ENCODE measurements around the gene ZNF723.
"Not testable (repeated sequence)": the region's sequence is repeated elsewhere in the genome, so short reads cannot be mapped to it uniquely, and the experiment has no call there.

Gene ZNF723

GRCh38 chr19:22832031-22832762 lies at the start of gene ZNF723:
Gene ZNF723, plus strand, starts transcription at chr19:22832291. Its CDS starts 89 bp downstream, at chr19:22832380.
- DNase-seq: no peak

DNA sequence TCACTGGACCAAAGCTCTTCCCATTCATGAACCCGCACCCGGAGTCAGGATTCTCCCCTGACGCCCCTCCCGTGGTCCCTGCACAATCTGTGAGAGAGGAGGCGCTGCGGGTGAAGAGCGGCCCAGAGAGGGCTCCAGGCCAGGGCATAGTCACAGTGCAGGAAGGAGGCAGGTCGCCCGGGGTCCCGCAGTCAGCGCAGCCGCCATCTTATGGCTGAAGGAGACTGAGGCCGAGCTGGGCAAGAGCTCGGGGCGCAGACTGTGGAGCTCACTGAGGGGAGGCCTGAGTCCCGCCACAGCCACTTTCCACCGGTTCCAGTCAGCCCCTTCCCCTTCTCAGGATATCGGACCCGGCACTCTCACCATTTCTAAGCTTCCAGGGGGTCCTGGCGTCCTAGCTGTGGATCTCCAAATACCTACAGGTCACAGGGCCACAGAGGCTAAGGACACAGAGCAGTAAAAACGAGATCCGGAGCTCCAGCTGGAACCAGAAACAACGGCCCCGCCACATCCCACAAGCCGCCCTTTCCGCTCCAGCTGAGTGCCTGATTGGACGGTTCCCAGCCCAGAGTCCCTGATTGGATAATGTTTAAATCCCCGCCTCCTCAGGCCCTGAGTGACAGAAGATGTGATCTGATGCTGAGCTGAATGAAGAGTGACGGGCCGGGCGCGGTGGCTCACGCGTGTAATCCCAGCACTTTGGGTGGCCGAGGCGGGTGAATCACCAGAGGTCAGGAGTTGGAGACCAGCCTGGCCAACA lies 48.3 kb upstream of the ZNF723 start, which contains the start of gene ZNF99:
Gene ZNF99 (minus strand): TSS at position 501 of the 760 bp plus-strand sequence. CDS start 135 bp downstream, at position 366.
- no peak for DNase-seq

- DNase-seq: not testable (repeated sequence)
These were observed 39.2 kb upstream of the ZNF723 start for GRCh38 chr19:22792863-22793262.

GRCh38 chr19:22797040-22797439 lies 35.1 kb upstream of the ZNF723 start:
- no peak for DNase-seq

- no peak for DNase-seq
These were observed 25.7 kb upstream of the ZNF723 start for GRCh38 chr19:22806418-22806817.

GRCh38 chr19:22807061-22807835 lies 24.8 kb upstream of the ZNF723 start:
- DNase-seq: no peak

DNA sequence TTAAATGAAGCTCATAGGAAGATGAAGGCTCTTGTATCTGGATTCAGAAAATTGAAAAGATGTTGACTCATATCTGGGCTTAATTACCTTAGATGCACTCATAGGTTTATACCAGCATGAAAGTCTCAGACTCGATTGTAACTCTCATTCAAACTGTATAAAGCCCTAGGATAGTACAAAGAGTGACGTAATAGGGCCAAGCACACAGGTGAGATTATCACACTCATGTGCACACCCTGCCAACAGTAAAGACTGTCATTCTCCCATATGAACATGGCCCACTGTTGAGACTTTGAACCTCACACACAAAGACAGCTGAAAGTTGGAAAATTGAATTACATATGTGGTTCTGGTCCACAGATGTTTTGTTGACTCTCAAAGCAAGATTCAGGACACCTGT lies 18.0 kb upstream of the ZNF723 start:
- DNase-seq: no peak

DNA sequence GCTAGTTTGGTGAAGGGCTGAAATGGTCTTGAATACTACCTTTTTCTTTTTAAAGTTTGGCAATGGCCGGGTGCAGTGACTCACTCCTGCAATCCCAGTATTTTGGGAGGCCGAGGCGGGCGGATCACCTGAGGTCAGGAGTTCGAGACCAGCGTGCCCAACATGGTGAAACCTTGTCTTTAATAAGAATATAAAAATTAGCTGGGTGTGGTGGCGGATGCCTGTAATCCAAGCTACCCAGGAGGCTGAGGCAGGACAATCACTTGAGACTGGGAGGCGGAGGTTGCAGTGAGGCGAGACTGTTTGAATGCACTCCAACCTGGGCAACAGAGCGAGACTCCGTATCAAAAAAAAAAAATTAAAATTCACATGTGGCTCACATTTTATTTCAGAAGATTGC lies 880 bp upstream of the ZNF723 start:
- no peak for DNase-seq

DNA sequence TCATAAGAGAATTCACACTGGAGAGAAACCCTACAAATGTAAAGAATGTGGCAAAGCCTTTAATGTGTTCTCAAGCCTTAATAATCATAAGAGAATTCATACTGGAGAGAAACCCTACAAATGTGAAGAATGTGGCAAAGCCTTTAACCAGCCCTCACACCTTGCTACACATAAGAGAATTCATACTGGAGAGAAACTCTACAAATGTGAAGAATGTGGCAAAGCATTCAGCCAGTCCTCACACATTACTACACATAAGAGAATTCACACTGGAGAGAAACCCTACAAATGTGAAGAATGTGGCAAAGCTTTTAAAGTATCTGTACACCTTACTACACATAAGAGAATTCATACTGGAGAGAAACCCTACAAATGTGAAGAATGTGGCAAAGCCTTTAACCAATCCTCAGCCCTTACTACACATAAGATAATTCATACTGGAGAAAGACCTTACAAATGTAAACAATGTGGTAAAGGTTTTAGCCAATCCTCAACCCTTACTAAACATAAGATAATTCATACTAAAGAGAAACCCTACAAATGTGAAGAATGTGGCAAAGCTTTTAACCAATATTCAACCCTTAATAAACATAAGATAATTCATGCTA lies 25.7 kb downstream of the ZNF723 start:
- not testable (repeated sequence) for DNase-seq

DNA sequence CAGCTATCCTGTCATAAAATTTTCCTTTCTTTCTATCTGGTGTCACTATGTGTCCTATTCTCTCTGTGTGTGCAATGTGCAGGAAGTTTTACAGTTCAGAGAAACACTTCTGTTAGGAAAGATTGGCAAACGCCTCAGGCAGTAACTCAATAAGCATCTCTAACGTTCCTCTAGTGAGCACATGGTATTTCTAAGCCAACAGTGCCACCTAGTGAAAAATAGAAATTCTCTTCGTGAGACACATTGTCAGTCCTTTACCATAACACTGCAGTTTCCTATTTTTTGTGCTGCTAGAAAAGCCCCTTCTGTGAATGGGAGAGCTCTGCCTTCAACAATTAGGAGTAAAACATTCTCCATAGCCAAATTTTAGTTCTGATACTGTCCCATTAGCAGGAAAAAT lies 50.7 kb downstream of the ZNF723 start:
- no peak for DNase-seq

- no peak for DNase-seq
These were observed 61.8 kb downstream of the ZNF723 start for GRCh38 chr19:22893855-22894270.

DNA sequence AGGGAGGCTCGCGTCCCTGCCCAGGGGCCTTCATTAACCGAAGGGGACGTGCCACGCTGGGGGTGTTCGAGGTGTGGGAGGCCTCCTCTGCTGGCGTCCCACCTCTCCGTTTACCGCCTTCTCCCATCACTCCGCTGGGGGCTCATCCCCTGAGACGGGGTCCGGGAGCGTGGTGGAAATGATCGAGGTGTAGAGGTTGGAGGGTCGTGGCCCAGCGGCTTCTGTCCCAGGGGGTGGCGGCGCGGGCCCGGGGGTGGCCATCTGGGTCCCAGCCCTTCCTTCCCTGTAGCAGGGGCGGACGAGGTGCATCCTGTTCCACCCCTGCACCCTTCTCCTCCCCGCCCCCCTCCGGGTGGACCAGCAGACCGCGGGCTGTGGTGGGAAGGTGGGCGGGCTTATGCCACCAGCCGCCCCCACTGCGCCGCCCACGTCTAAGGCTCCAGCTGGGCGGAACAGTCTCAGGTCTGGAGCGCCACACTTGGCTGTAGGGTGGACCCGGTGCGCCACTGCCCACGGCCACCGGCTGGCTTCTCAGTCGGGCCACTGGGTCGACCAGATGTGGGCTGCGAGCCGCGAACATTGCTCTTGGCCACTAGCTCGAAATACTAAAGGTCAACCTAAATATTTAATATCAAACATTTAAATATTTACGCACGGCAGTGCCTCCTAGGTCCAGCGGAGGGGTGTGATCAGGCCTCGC lies 69.5 kb downstream of the ZNF723 start:
- DNase-seq: no peak
